K562 (cell line): Measurements from ENCODE around the gene SBNO1.

Source experiments
- CTCF ChIP-seq, 3 experiments: IDR thresholded peaks in 2 of 3; conservative IDR thresholded peaks in 1 of 3; 2 replicates each; pipeline ENCODE4 v1.5.1; 2011 to 2012; ENCODE audit warnings: low read length in 3 of 3, mild to moderate bottlenecking in 3 of 3, control low read depth in 2 of 3, improper control_type of control experiment in 1 of 3, inconsistent platforms in 1 of 3, low read depth in 1 of 3, mixed read lengths in 1 of 3, moderate library complexity in 1 of 3; ENCODE audit not compliant: insufficient read depth in 2 of 3
- NR2C2 ChIP-seq, 2 experiments: fragments of 200-800 bp in 1 of 2; sonication (Bioruptor generic) in 1 of 2; sonication (generic) in 1 of 2; formaldehyde crosslinking in 1 of 2; IDR thresholded peaks; 2 replicates each; pipeline versions ENCODE4 v1.6.1 to v1.8.0; 2016 to 2022; ENCODE audit warnings: mild to moderate bottlenecking in 1 of 2, missing compliant biosample characterization in 1 of 2, missing genetic modification characterization in 1 of 2, missing genetic modification reagents in 1 of 2
- YBX1 ChIP-seq: fragments of 450-650 bp; IDR thresholded peaks from 2 replicates; pipeline ENCODE4 v1.7.1; 2016; ENCODE audit warnings: mild to moderate bottlenecking
- ZNF146 ChIP-seq: IDR thresholded peaks from one replicate; pipeline ENCODE4 v1.6.1; 2018; ENCODE audit warnings: missing compliant biosample characterization; ENCODE audit not compliant: unreplicated experiment
- ZNF324 ChIP-seq: fragments of 250-450 bp; sonication (Bioruptor Pico); IDR thresholded peaks from 2 replicates; pipeline ENCODE4 v1.4.0; 2020; ENCODE audit warnings: mild to moderate bottlenecking
- ZNF561 ChIP-seq: fragments of 450-650 bp; formaldehyde crosslinking; conservative IDR thresholded peaks from 2 replicates; pipeline ENCODE4 v1.4.0; 2020; ENCODE audit warnings: mild to moderate bottlenecking, moderate library complexity
- ZNF707 ChIP-seq: fragments of 250-450 bp; sonication (Bioruptor Pico); conservative IDR thresholded peaks from 2 replicates; pipeline ENCODE4 v1.8.0; 2022; ENCODE audit warnings: inconsistent platforms, mild to moderate bottlenecking, moderate library complexity

- TF ChIP-seq NR2C2 (CRISPR knock-in tag; IDR thresholded peaks at IDR 0.05) (no peak), NR2C2 (tag; IDR thresholded peaks at IDR 0.05) (no peak), ZNF324 (CRISPR knock-in tag) (no peak), ZNF561 (CRISPR knock-in tag) (no peak), CTCF (IDR thresholded peaks at IDR 0.05 in 2 of 3, conservative IDR thresholded peaks at IDR 0.05 in 1 of 3; ENCODE audit: insufficient read depth in 2 of 3, low read depth in 1 of 3, low read length in 3 of 3) (no peak), YBX1 (no peak), ZNF146 (no peak), ZNF707 (no peak)
Observed at GRCh38 chr12:123390498-123391426, 26.1 kb upstream of the SBNO1 start.
